Stimulated activated effector memory CD8-positive, alpha-beta T cell treated with anti-CD3 and anti-CD28 coated beads, Interleukin-12 subunit alpha, Interleukin-12 subunit beta, amount 100 ng/mL, for 72 hours (primary cell): ENCODE data around the gene H1-8.

Experiments
- ATAC-seq: fragments of 150-1000 bp; cut with Tn5 transposase; 2 replicates; pipeline ENCODE4 v1.10.0; 2021
- DNase-seq, 2 donors: peaks; one replicate each; pipeline ENCODE4 v3.0.0; 2021 to 2022; ENCODE audit warnings: low spot score in 2 of 2
- H3K27ac Mint-ChIP-seq: one replicate; pipeline ENCODE4 v1.8.0; 2022; ENCODE audit warnings: mild to moderate bottlenecking, mixed read lengths
- H3K36me3 Mint-ChIP-seq: one replicate; pipeline ENCODE4 v1.8.0; 2022; ENCODE audit warnings: mild to moderate bottlenecking, mixed read lengths
- H3K4me1 Mint-ChIP-seq: one replicate; pipeline ENCODE4 v1.8.0; 2022; ENCODE audit warnings: mixed read lengths
- H3K4me3 Mint-ChIP-seq: one replicate; pipeline ENCODE4 v1.8.0; 2022; ENCODE audit warnings: mild to moderate bottlenecking, mixed read lengths
- H3K9me3 Mint-ChIP-seq: one replicate; pipeline ENCODE4 v1.8.0; 2022; ENCODE audit warnings: mixed read lengths

The H1-8 gene

DNA sequence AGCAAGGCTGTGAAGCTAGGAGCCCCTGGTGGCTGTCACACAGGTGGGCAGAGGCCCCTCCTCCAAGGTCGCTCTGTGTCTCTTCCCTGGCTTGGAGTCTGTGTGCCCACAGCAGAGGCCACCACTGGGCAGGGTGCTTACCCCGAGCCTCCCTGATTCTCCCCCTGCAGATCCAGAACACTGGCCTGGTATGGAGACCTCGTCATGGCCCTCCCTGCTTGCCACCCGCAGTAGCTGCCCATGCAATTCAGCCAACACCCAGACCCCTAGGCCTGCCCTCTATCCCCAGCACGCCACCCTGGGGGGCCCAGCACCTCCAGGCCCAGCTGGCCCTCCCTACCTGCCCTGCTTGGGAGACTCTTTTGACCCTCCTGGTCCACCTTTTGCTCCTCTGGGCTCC, 20.0 kb upstream of the H1-8 start:
- DNase-seq: no peak
- no peaks in the 10 kb centered on the region for H3K36me3 Mint-ChIP-seq

DNA sequence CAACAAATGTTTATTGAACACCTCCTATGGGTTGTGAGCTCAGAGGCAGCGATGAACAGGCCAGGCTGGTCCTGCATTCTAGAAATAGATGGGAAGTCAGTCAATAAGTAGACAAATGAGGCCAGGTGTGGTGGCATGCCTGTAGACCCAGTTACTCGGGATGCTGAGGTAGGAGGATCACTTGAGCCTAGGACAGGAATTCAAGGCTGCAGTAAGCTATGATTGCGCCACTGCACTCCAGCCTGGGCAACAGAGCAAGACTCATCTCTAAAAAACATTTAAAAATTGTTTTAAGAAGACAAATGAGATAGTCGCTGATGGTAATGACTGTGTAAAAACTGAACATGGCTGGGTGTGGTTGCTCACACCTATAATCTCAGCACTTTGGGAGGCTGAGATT, 18.9 kb upstream of the H1-8 start:
- Mint-ChIP-seq H3K4me3 (no peak overlapping the region), H3K36me3 (no peaks in the 10 kb centered on the region), H3K9me3 (no peaks in the 10 kb centered on the region), H3K27ac (no peak overlapping the region), H3K4me1 (peaks cover 18% of the 10 kb centered on the region)
- no peak for ATAC-seq
- no peak for DNase-seq

More for the DNA sequence above, 20.0 kb upstream of the H1-8 start:
- no peaks in the 10 kb centered on the region for H3K9me3 Mint-ChIP-seq
- peaks cover 17% of the 10 kb centered on the region for H3K4me1 Mint-ChIP-seq
- no peak for ATAC-seq
- no peak overlapping the region for H3K27ac Mint-ChIP-seq
- no peak overlapping the region for H3K4me3 Mint-ChIP-seq

DNA sequence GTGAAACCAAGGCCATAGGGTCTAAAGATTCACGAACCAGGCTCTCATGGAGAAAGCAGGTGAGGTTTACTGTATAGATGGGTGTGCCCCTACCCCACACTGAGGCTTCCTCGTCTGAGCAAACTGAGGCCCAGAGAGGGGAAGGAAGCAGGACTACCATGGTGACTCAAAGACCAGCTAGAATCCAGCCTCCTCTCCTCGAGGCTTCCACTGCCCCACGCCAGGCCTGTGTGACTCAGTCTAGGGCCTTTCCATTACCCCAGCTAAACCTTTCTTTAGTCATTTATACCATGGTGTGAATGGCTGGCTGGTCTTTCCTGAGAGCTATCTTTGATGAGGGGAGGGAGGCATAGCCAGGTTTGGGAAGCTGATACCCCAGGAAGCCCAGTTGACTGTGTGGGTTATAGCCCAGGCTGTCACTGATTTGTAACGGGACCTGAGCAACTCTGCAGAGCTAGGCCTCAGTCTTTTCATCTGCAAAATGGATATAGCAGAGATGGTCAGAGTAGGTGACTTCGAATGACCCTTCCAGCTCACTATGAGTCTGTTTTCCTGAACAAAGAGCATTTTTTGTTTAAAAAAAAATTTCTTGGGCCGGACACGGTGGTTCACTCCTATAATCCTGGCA, 17.5 kb upstream of the H1-8 start:
- Mint-ChIP-seq H3K27ac (no peak overlapping the region), H3K9me3 (no peaks in the 10 kb centered on the region), H3K4me1 (peaks cover 11% of the 10 kb centered on the region), H3K36me3 (no peaks in the 10 kb centered on the region), H3K4me3 (no peak overlapping the region)
- DNase-seq (no peak), ATAC-seq (peak; percentile 86)

DNA sequence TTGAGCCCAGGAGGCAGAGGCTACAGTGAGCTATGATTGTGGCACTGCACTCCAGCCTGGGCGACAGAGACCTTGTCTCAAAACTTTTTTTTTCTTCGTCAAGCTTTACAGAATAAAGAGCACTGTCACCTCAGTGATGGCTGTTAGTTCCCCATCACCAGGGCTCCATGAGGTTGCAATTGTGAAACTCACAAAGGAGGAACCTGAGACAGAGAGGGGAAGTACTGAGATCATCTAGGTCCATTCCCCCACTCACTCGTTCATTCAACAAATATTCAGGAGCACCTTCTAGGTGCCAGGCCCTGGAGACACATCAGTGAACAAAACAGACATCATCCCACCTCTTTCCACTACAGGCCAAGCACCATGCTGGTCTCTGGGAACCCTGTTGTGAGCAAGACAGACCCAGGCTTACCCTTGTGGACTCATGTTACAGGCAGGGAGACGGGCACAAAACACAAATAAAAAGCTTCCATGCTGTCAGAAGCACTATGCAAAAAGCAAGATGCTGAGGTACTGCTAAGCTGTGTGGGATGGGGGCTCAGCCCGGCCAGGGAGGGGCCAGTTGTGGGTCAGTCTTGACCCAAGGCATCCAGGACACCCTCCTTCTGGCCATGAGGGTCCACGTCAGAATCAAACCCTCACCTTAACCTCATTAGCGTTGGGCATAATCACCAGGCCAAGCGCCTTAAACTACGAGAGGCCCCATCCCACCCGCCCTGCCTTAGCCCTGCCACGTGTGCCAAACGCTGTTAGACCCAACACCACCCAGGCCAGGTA, 16.7 kb upstream of the H1-8 start:
- Mint-ChIP-seq H3K4me3 (no peak overlapping the region), H3K36me3 (no peaks in the 10 kb centered on the region), H3K4me1 (peaks cover 11% of the 10 kb centered on the region), H3K27ac (no peak overlapping the region), H3K9me3 (no peaks in the 10 kb centered on the region)
- ATAC-seq: peak; percentile 17
- DNase-seq: no peak

DNA sequence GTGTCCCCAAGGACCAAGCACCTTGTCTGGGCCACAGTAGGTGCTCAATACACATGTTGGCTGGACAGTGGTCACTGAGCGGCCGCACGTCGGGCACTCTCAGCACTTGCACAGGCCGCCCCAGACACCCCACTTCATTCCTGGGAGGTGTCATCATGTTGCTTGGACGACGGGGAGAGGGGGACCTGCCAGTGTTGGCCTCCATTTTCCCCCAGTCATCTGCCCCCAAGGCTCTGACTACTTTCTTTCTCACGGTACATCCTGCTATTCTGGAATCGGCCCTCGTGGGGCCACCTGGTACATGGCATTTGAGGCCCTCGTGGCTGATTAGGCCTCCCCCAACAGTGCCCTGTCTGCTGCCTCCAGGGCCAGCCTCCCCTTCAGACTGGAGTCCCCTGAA, 15.7 kb upstream of the H1-8 start:
- Mint-ChIP-seq H3K9me3 (no peaks in the 10 kb centered on the region), H3K36me3 (no peaks in the 10 kb centered on the region), H3K4me3 (no peak overlapping the region), H3K4me1 (peaks cover 11% of the 10 kb centered on the region), H3K27ac (peak overlapping the region; percentile 75)
- ATAC-seq (no peak), DNase-seq (no peak)

DNA sequence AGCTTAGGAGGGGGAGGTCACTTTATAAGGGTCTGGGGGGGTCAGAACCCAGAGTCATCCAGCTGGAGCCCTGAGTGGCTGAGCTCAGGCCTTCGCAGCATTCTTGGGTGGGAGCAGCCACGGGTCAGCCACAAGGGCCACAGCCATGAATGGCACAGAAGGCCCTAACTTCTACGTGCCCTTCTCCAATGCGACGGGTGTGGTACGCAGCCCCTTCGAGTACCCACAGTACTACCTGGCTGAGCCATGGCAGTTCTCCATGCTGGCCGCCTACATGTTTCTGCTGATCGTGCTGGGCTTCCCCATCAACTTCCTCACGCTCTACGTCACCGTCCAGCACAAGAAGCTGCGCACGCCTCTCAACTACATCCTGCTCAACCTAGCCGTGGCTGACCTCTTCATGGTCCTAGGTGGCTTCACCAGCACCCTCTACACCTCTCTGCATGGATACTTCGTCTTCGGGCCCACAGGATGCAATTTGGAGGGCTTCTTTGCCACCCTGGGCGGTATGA, 14.3 kb upstream of the H1-8 start, which contains the start of gene RHO:
Gene RHO (plus strand): TSS at position 51 of the 512 bp plus-strand sequence. CDS start 95 bp downstream, at position 146.
- Mint-ChIP-seq H3K27ac (peak within 1 kb of the TSS; percentile 75), H3K4me1 (peaks cover 11% of the 10 kb centered on the region), H3K9me3 (no peaks in the 10 kb centered on the region), H3K4me3 (no peak within 1 kb of the TSS), H3K36me3 (no peaks in the 10 kb centered on the region)
- ATAC-seq (no peak), DNase-seq (no peak)

DNA sequence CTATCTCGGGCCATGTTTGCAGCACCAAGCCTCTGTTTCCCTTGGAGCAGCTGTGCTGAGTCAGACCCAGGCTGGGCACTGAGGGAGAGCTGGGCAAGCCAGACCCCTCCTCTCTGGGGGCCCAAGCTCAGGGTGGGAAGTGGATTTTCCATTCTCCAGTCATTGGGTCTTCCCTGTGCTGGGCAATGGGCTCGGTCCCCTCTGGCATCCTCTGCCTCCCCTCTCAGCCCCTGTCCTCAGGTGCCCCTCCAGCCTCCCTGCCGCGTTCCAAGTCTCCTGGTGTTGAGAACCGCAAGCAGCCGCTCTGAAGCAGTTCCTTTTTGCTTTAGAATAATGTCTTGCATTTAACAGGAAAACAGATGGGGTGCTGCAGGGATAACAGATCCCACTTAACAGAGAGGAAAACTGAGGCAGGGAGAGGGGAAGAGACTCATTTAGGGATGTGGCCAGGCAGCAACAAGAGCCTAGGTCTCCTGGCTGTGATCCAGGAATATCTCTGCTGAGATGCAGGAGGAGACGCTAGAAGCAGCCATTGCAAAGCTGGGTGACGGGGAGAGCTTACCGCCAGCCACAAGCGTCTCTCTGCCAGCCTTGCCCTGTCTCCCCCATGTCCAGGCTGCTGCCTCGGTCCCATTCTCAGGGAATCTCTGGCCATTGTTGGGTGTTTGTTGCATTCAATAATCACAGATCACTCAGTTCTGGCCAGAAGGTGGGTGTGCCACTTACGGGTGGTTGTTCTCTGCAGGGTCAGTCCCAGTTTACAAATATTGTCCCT, 13.4 kb upstream of the H1-8 start:
- Mint-ChIP-seq H3K36me3 (no peaks in the 10 kb centered on the region), H3K9me3 (no peaks in the 10 kb centered on the region), H3K4me3 (no peak overlapping the region), H3K27ac (no peak overlapping the region), H3K4me1 (peaks cover 11% of the 10 kb centered on the region)
- DNase-seq (no peak), ATAC-seq (no peak)

DNA sequence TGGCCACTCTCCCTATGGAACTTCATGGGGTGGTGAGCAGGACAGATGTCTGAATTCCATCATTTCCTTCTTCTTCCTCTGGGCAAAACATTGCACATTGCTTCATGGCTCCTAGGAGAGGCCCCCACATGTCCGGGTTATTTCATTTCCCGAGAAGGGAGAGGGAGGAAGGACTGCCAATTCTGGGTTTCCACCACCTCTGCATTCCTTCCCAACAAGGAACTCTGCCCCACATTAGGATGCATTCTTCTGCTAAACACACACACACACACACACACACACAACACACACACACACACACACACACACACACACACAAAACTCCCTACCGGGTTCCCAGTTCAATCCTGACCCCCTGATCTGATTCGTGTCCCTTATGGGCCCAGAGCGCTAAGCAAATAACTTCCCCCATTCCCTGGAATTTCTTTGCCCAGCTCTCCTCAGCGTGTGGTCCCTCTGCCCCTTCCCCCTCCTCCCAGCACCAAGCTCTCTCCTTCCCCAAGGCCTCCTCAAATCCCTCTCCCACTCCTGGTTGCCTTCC, 12.7 kb upstream of the H1-8 start:
- no peaks in the 10 kb centered on the region for H3K36me3 Mint-ChIP-seq
- ATAC-seq (no peak), DNase-seq (no peak)
- H3K4me1 Mint-ChIP-seq: peaks cover 6% of the 10 kb centered on the region
- H3K27ac Mint-ChIP-seq: no peak overlapping the region
- no peak overlapping the region for H3K4me3 Mint-ChIP-seq
- H3K9me3 Mint-ChIP-seq: no peaks in the 10 kb centered on the region

DNA sequence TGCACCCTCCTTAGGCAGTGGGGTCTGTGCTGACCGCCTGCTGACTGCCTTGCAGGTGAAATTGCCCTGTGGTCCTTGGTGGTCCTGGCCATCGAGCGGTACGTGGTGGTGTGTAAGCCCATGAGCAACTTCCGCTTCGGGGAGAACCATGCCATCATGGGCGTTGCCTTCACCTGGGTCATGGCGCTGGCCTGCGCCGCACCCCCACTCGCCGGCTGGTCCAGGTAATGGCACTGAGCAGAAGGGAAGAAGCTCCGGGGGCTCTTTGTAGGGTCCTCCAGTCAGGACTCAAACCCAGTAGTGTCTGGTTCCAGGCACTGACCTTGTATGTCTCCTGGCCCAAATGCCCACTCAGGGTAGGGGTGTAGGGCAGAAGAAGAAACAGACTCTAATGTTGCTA, 12.2 kb upstream of the H1-8 start:
- peaks cover 5% of the 10 kb centered on the region for H3K4me1 Mint-ChIP-seq
- no peaks in the 10 kb centered on the region for H3K36me3 Mint-ChIP-seq
- no peak for DNase-seq

DNA sequence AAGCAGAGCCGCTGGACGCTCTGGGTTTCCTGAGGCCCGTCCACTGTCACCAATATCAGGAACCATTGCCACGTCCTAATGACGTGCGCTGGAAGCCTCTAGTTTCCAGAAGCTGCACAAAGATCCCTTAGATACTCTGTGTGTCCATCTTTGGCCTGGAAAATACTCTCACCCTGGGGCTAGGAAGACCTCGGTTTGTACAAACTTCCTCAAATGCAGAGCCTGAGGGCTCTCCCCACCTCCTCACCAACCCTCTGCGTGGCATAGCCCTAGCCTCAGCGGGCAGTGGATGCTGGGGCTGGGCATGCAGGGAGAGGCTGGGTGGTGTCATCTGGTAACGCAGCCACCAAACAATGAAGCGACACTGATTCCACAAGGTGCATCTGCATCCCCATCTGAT, 11.3 kb upstream of the H1-8 start:
- Mint-ChIP-seq H3K4me3 (no peak overlapping the region), H3K4me1 (peaks cover 5% of the 10 kb centered on the region), H3K36me3 (no peaks in the 10 kb centered on the region), H3K27ac (no peak overlapping the region), H3K9me3 (no peaks in the 10 kb centered on the region)
- ATAC-seq: no peak
- DNase-seq: no peak

More for the DNA sequence above, 12.2 kb upstream of the H1-8 start:
- Mint-ChIP-seq H3K27ac (no peak overlapping the region), H3K4me3 (no peak overlapping the region), H3K9me3 (no peaks in the 10 kb centered on the region)
- ATAC-seq: no peak

DNA sequence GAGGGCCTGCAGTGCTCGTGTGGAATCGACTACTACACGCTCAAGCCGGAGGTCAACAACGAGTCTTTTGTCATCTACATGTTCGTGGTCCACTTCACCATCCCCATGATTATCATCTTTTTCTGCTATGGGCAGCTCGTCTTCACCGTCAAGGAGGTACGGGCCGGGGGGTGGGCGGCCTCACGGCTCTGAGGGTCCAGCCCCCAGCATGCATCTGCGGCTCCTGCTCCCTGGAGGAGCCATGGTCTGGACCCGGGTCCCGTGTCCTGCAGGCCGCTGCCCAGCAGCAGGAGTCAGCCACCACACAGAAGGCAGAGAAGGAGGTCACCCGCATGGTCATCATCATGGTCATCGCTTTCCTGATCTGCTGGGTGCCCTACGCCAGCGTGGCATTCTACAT, 10.7 kb upstream of the H1-8 start:
- H3K36me3 Mint-ChIP-seq: no peaks in the 10 kb centered on the region
- no peak for ATAC-seq
- no peaks in the 10 kb centered on the region for H3K9me3 Mint-ChIP-seq
- H3K4me1 Mint-ChIP-seq: peaks cover 11% of the 10 kb centered on the region
- H3K27ac Mint-ChIP-seq: no peak overlapping the region
- H3K4me3 Mint-ChIP-seq: no peak overlapping the region
- no peak for DNase-seq

DNA sequence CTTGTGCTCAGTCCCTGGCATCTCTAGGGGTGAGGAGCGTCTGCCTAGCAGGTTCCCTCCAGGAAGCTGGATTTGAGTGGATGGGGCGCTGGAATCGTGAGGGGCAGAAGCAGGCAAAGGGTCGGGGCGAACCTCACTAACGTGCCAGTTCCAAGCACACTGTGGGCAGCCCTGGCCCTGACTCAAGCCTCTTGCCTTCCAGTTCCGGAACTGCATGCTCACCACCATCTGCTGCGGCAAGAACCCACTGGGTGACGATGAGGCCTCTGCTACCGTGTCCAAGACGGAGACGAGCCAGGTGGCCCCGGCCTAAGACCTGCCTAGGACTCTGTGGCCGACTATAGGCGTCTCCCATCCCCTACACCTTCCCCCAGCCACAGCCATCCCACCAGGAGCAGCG, 9.6 kb upstream of the H1-8 start:
- H3K9me3 Mint-ChIP-seq: no peaks in the 10 kb centered on the region

DNA sequence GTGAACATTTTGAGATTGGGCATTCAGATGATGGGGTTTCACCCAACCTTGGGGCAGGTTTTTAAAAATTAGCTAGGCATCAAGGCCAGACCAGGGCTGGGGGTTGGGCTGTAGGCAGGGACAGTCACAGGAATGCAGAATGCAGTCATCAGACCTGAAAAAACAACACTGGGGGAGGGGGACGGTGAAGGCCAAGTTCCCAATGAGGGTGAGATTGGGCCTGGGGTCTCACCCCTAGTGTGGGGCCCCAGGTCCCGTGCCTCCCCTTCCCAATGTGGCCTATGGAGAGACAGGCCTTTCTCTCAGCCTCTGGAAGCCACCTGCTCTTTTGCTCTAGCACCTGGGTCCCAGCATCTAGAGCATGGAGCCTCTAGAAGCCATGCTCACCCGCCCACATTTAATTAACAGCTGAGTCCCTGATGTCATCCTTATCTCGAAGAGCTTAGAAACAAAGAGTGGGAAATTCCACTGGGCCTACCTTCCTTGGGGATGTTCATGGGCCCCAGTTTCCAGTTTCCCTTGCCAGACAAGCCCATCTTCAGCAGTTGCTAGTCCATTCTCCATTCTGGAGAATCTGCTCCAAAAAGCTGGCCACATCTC, 8.4 kb upstream of the H1-8 start:
- H3K27ac Mint-ChIP-seq: peak overlapping the region; percentile 34
- H3K4me3 Mint-ChIP-seq: no peak overlapping the region
- H3K9me3 Mint-ChIP-seq: no peaks in the 10 kb centered on the region
- H3K36me3 Mint-ChIP-seq: no peaks in the 10 kb centered on the region
- no peak for ATAC-seq
- DNase-seq: no peak
- peaks cover 9% of the 10 kb centered on the region for H3K4me1 Mint-ChIP-seq

More for the DNA sequence above, 9.6 kb upstream of the H1-8 start:
- ATAC-seq (no peak), DNase-seq (no peak)
- peaks cover 9% of the 10 kb centered on the region for H3K4me1 Mint-ChIP-seq
- no peak overlapping the region for H3K4me3 Mint-ChIP-seq
- H3K27ac Mint-ChIP-seq: no peak overlapping the region
- H3K36me3 Mint-ChIP-seq: no peaks in the 10 kb centered on the region

DNA sequence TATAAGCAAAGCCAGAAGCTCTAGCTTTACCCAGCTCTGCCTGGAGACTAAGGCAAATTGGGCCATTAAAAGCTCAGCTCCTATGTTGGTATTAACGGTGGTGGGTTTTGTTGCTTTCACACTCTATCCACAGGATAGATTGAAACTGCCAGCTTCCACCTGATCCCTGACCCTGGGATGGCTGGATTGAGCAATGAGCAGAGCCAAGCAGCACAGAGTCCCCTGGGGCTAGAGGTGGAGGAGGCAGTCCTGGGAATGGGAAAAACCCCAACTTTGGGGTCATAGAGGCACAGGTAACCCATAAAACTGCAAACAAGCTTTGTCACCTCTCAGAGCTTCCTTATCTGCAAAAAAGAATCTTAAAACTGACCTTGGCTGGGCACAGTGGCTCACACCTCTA, 7.9 kb upstream of the H1-8 start:
- ATAC-seq (no peak), DNase-seq (no peak)
- peaks cover 9% of the 10 kb centered on the region for H3K4me1 Mint-ChIP-seq
- no peaks in the 10 kb centered on the region for H3K9me3 Mint-ChIP-seq
- H3K4me3 Mint-ChIP-seq: no peak overlapping the region
- H3K27ac Mint-ChIP-seq: peak overlapping the region; percentile 34
- H3K36me3 Mint-ChIP-seq: no peaks in the 10 kb centered on the region

DNA sequence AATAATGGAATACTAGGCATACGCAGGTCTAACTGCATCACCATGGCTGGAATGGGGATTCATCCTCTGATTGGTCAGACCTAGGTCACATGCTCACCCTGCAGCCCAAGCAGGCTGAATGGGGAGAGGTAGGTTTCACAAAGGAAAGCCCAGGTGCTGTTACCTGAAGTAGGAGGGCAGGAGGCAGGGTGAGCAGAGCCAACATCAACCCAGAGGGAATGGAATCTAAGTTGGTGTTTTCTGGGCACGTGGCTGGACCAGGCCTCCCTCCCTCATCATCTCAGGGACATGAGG, 6.7 kb upstream of the H1-8 start:
- Mint-ChIP-seq H3K27ac (no peak overlapping the region), H3K4me3 (no peak overlapping the region), H3K9me3 (no peaks in the 10 kb centered on the region), H3K4me1 (peaks cover 9% of the 10 kb centered on the region), H3K36me3 (no peaks in the 10 kb centered on the region)
- ATAC-seq: no peak
- DNase-seq: no peak
